ENCODE results near the gene RIN3. TPM values are rescaled to one million over a fixed set of nuclear protein-coding genes. Genes with fewer than 3 reads are reported as not detected.
A peak's percentile ranks its signal among the peaks of the same experiment; 100 is the strongest.

RIN3 gene
- total and polyA plus RNA-seq, 10 of the 15 experiments (the other 5 are each of a cell fraction or from before 2014, with no cell fraction given): 0.91 to 23.3 (median 6.3) TPM

DNA sequence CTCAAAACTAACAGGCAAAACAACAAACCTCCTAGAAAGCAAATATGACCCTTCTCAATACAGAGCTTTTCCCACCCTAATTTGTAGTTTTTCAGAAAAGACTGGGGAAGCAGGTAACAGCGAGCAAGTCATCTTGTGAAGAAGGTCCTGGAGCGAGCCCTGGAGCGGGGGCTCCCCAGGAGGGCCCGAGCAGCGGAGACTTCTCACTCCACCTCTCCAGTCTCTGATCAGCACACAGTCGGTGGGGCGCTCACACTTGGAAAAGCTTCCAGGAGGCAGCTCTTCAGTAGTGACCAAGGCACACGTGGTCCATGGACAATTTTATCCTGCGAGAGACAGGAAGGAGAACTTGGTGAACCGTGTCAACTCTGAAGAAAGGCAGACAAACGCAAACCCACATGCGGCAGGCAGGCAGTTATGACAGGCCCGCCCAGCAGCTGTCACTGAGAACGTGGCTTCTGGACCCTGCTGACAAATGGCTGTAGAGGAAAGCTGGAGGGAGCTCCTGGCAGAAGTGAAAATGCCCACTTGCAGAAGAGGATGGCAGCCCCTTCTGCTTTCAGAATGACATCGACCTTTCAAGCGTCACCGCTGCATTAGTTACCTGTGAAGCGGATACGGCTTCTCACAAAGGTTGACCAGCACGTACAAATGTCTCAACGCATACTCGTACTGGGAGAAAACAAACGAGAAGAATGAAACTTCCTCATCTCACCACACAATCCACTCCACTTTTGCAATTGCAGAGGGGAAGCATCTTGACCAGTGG is 190.6 kb downstream of the RIN3 start (continued):
- TF ChIP-seq, protein P1, sequence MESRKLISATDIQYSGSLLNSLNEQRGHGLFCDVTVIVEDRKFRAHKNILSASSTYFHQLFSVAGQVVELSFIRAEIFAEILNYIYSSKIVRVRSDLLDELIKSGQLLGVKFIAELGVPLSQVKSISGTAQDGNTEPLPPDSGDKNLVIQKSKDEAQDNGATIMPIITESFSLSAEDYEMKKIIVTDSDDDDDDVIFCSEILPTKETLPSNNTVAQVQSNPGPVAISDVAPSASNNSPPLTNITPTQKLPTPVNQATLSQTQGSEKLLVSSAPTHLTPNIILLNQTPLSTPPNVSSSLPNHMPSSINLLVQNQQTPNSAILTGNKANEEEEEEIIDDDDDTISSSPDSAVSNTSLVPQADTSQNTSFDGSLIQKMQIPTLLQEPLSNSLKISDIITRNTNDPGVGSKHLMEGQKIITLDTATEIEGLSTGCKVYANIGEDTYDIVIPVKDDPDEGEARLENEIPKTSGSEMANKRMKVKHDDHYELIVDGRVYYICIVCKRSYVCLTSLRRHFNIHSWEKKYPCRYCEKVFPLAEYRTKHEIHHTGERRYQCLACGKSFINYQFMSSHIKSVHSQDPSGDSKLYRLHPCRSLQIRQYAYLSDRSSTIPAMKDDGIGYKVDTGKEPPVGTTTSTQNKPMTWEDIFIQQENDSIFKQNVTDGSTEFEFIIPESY (IDR thresholded peaks at IDR 0.05): no peak
- no peak for TF ChIP-seq POLR2AphosphoS5 (IDR thresholded peaks at IDR 0.05; ENCODE audit: low read length)
- no peak for TF ChIP-seq PML (IDR thresholded peaks at IDR 0.05; ENCODE audit: low read length)
- TF ChIP-seq MTA3 (IDR thresholded peaks at IDR 0.05; ENCODE audit: borderline replicate concordance, low read length): no peak; the same call in 1 of the 2 replicates
- peak; percentile 21; the same call in 1 of the 2 replicates for TF ChIP-seq BACH1 (IDR thresholded peaks at IDR 0.05; ENCODE audit: borderline replicate concordance)
- TF ChIP-seq CHD4 (IDR thresholded peaks at IDR 0.05): no peak
- no peak for TF ChIP-seq MYB (IDR thresholded peaks at IDR 0.05; ENCODE audit: borderline replicate concordance, low read depth, low read length)
- peak; percentile 88 to 89 for TF ChIP-seq IKZF2 (IDR thresholded peaks at IDR 0.05)
- TF ChIP-seq MEF2A (IDR thresholded peaks at IDR 0.05; ENCODE audit: insufficient read depth, low read depth, low read length): no peak
- TF ChIP-seq TBL1XR1 (IDR thresholded peaks at IDR 0.05; ENCODE audit: low read depth, low read length): peak; percentile 41; the same call in 1 of the 2 replicates
- no peak for TF ChIP-seq FOXM1 (IDR thresholded peaks at IDR 0.05; ENCODE audit: low read depth, low read length)
- TF ChIP-seq, protein P2, sequence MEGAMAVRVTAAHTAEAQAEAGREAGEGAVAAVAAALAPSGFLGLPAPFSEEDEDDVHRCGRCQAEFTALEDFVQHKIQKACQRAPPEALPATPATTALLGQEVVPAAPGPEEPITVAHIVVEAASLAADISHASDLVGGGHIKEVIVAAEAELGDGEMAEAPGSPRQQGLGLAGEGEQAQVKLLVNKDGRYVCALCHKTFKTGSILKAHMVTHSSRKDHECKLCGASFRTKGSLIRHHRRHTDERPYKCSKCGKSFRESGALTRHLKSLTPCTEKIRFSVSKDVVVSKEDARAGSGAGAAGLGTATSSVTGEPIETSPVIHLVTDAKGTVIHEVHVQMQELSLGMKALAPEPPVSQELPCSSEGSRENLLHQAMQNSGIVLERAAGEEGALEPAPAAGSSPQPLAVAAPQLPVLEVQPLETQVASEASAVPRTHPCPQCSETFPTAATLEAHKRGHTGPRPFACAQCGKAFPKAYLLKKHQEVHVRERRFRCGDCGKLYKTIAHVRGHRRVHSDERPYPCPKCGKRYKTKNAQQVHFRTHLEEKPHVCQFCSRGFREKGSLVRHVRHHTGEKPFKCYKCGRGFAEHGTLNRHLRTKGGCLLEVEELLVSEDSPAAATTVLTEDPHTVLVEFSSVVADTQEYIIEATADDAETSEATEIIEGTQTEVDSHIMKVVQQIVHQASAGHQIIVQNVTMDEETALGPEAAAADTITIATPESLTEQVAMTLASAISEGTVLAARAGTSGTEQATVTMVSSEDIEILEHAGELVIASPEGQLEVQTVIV (IDR thresholded peaks at IDR 0.05; ENCODE audit: borderline replicate concordance, partially characterized antibody): no peak
- TF ChIP-seq POU2F2 (IDR thresholded peaks at IDR 0.05; ENCODE audit: borderline replicate concordance, low read depth, low read length): peak; percentile 11; the same call in 1 of the 3 replicates
- TF ChIP-seq, protein P3, sequence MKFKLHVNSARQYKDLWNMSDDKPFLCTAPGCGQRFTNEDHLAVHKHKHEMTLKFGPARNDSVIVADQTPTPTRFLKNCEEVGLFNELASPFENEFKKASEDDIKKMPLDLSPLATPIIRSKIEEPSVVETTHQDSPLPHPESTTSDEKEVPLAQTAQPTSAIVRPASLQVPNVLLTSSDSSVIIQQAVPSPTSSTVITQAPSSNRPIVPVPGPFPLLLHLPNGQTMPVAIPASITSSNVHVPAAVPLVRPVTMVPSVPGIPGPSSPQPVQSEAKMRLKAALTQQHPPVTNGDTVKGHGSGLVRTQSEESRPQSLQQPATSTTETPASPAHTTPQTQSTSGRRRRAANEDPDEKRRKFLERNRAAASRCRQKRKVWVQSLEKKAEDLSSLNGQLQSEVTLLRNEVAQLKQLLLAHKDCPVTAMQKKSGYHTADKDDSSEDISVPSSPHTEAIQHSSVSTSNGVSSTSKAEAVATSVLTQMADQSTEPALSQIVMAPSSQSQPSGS (IDR thresholded peaks at IDR 0.05; ENCODE audit: low read length): 0 out of 2 replicates have a peak, but pooled peaks have one; percentile 15
- TF ChIP-seq STAT1 (conservative IDR thresholded peaks at IDR 0.05): no peak
- TF ChIP-seq, protein P4, sequence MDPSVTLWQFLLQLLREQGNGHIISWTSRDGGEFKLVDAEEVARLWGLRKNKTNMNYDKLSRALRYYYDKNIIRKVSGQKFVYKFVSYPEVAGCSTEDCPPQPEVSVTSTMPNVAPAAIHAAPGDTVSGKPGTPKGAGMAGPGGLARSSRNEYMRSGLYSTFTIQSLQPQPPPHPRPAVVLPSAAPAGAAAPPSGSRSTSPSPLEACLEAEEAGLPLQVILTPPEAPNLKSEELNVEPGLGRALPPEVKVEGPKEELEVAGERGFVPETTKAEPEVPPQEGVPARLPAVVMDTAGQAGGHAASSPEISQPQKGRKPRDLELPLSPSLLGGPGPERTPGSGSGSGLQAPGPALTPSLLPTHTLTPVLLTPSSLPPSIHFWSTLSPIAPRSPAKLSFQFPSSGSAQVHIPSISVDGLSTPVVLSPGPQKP (IDR thresholded peaks at IDR 0.05; ENCODE audit: low read depth, low read length): no peak
- no peak for TF ChIP-seq TARDBP (IDR thresholded peaks at IDR 0.05; ENCODE audit: borderline replicate concordance)
- TF ChIP-seq ZNF622 (IDR thresholded peaks at IDR 0.05): 0 out of 2 replicates have a peak, but pooled peaks have one; percentile 23
- peak; percentile 38 for TF ChIP-seq JUNB (IDR thresholded peaks at IDR 0.05)
- TF ChIP-seq KLF5 (IDR thresholded peaks at IDR 0.05; ENCODE audit: partially characterized antibody): no peak
- peak; percentile 85 for TF ChIP-seq MTA2 (IDR thresholded peaks at IDR 0.05; ENCODE audit: low read depth)
- no peak for TF ChIP-seq CBFB (IDR thresholded peaks at IDR 0.05; ENCODE audit: low read depth)
- TF ChIP-seq JUND (IDR thresholded peaks at IDR 0.05; ENCODE audit: low read depth, low read length): 0 out of 2 replicates have a peak, but pooled peaks have one; percentile 45
- no peak for TF ChIP-seq ZNF24 (IDR thresholded peaks at IDR 0.05)
- TF ChIP-seq WRNIP1 (IDR thresholded peaks at IDR 0.05; ENCODE audit: borderline replicate concordance, low read depth, low read length): no peak
- no peak for TF ChIP-seq ZSCAN29 (IDR thresholded peaks at IDR 0.05)
